Measurements from ENCODE around the gene RGS10. TPM values are rescaled to one million over a fixed set of nuclear protein-coding genes. Genes with fewer than 3 reads are reported as not detected.

Gene RGS10
- total and polyA plus RNA-seq, 2 of the 8 experiments (the other 6 are each of a cell fraction or from before 2014, with no cell fraction given) = 5.5 to 13.1 TPM

- H3K18ac ChIP-seq (ENCODE audit: extremely low read depth, low read length) = no peak overlapping the region
- no peaks in the 10 kb centered on the region for H3K36me3 ChIP-seq (ENCODE audit: control insufficient read depth in 2 of 4, insufficient read depth in 4 of 4, low read length in 3 of 4)
- FAIRE-seq (no peak), DNase-seq (ENCODE audit: low read depth in 1 of 2, low spot score in 2 of 2) (no peak)
- H3K23me2 ChIP-seq (ENCODE audit: low read depth, low read length) = peaks cover 2% of the 10 kb centered on the region; the same call in 1 of the 2 replicates
- H3K14ac ChIP-seq (ENCODE audit: insufficient read length) = no peak overlapping the region
- no peak for TF ChIP-seq PHF8 (conservative IDR thresholded peaks at IDR 0.05; ENCODE audit: low read depth, low read length)
- no peak for TF ChIP-seq RNF2 (IDR thresholded peaks at IDR 0.05; ENCODE audit: borderline replicate concordance, low read depth, low read length, missing control alignments, poor library complexity, severe bottlenecking)
- no peak overlapping the region for H3K4ac ChIP-seq (replicated peaks; ENCODE audit: insufficient read length, low read depth, low read length)
- no peak overlapping the region for H2BK120ac ChIP-seq (replicated peaks; ENCODE audit: low read depth, low read length)
- peaks cover 48 to 89% (median 74%) of the 10 kb centered on the region in 4 experiments for H3K27me3 ChIP-seq (replicated peaks in 1 of 4; ENCODE audit: control insufficient read depth in 3 of 4, extremely low read depth in 1 of 4, insufficient read depth in 3 of 4, low read length in 3 of 4)
- no peak overlapping the region for H3K56ac ChIP-seq (replicated peaks; ENCODE audit: insufficient read length, low read depth, low read length)
- no peak overlapping the region; a peak in 1 of 4 replicates for H3K4me2 ChIP-seq (ENCODE audit: insufficient read depth in 1 of 2, low read depth in 2 of 2, low read length in 2 of 2)
- no peak overlapping the region for H3K4me3 ChIP-seq (ENCODE audit: extremely low read depth in 1 of 4, insufficient read depth in 2 of 4, low read depth in 3 of 4, low read length in 4 of 4)
- H2BK12ac ChIP-seq (ENCODE audit: low read depth, low read length) = no peak overlapping the region
- no peak overlapping the region for H2AK5ac ChIP-seq (ENCODE audit: low read depth, low read length)
- CTCF ChIA-PET (ENCODE audit: partially characterized antibody) = interaction anchor here (0.6 to 5.0 kb wide), 5 partner anchors 11 to 280 kb away, joined by 3 to 20 read pairs (median 8); no protein-coding TSS in a partner anchor
- H4K91ac ChIP-seq (replicated peaks; ENCODE audit: insufficient read length, low read length) = no peak overlapping the region
- no peak overlapping the region for H2BK15ac ChIP-seq (ENCODE audit: low read length)
- no peak overlapping the region for H2AFZ ChIP-seq (ENCODE audit: low read length)
- no peaks in the 10 kb centered on the region for H3K79me2 ChIP-seq (ENCODE audit: control insufficient read depth in 1 of 2, insufficient read depth in 2 of 2, low read length in 2 of 2)
- no peak overlapping the region for H3K27ac ChIP-seq (ENCODE audit: low read depth, low read length)
- 70% methylated on average over 8 of the region's 8 CpGs; no CpG with 5 or more reads in 1 of the 2 experiments for WGBS, 2 experiments (ENCODE audit: extremely low coverage in 1 of 2, insufficient coverage in 1 of 2, insufficient read length in 1 of 2, insufficient replicate concordance in 2 of 2, low coverage in 1 of 2, low lambda C conversion rate in 2 of 2, missing lambda C conversion rate in 1 of 2)
- peaks cover 4 to 5% of the 10 kb centered on the region in 2 experiments for H4K20me1 ChIP-seq (replicated peaks in 1 of 2; ENCODE audit: control insufficient read depth in 1 of 2, insufficient read depth in 2 of 2, low read length in 2 of 2)
- H3K4me1 ChIP-seq (replicated peaks in 1 of 4; ENCODE audit: control insufficient read depth in 3 of 4, insufficient read depth in 4 of 4, low read length in 3 of 4) = peaks cover 0 to 8% (median 2%) of the 10 kb centered on the region in 4 experiments; a peak in 3 of 7 replicates
- POLR2A ChIA-PET (ENCODE audit: partially characterized antibody) = no interaction called here
- no peak overlapping the region for H2BK5ac ChIP-seq (ENCODE audit: low read depth, low read length)
- no peaks in the 10 kb centered on the region for H3K79me1 ChIP-seq (ENCODE audit: low read depth, low read length)
- no peak overlapping the region for H4K8ac ChIP-seq (ENCODE audit: extremely low read depth, insufficient read depth, low read length)
- no peak overlapping the region for H2BK20ac ChIP-seq (ENCODE audit: low read length)
- no peak overlapping the region for H3K23ac ChIP-seq (ENCODE audit: insufficient read length)
- no peak overlapping the region for H3K9ac ChIP-seq (replicated peaks in 1 of 4; ENCODE audit: extremely low read depth in 1 of 4, low read depth in 3 of 4, low read length in 3 of 4)
- H3K9me3 ChIP-seq (ENCODE audit: insufficient read depth in 2 of 2, low read depth in 1 of 2, low read length in 1 of 2) = no peaks in the 10 kb centered on the region
- H4K5ac ChIP-seq (ENCODE audit: insufficient read length, low read depth, low read length) = no peak overlapping the region
Observed at GRCh38 chr10:119478111-119478802, 64.3 kb downstream of the RGS10 start.

Measured in H1 (cell line).